ENCODE data around the gene SFRP5.

The SFRP5 gene

GRCh38 chr10:97762056-97762455 lies 9.7 kb downstream of the SFRP5 start:
- Histone ChIP-seq H3K4me1 (ENCODE audit: control insufficient read depth, insufficient read depth, low read length) (peaks cover 28% of the 10 kb centered on the region), H3K9ac (ENCODE audit: low read depth, low read length) (no peak overlapping the region), H3K36me3 (ENCODE audit: insufficient read depth, low read length) (peaks cover 38% of the 10 kb centered on the region), H3K9me3 (replicated peaks; ENCODE audit: low read length) (no peaks in the 10 kb centered on the region), H3K4me3 (ENCODE audit: low read length) (no peak overlapping the region), H3K4me2 (ENCODE audit: low read length) (no peak overlapping the region), H3K27me3 (ENCODE audit: control insufficient read depth, insufficient read depth, low read length) (no peaks in the 10 kb centered on the region)

GRCh38 chr10:97761331-97761865 lies 10.4 kb downstream of the SFRP5 start:
- no peak overlapping the region for H3K4me3 ChIP-seq (ENCODE audit: low read length)
- no peaks in the 10 kb centered on the region for H3K27me3 ChIP-seq (ENCODE audit: control insufficient read depth, insufficient read depth, low read length)
- H3K9ac ChIP-seq (ENCODE audit: low read depth, low read length) = no peak overlapping the region
- no peak overlapping the region for H3K4me2 ChIP-seq (ENCODE audit: low read length)
- no peaks in the 10 kb centered on the region for H3K9me3 ChIP-seq (replicated peaks; ENCODE audit: low read length)
- H3K4me1 ChIP-seq (ENCODE audit: control insufficient read depth, insufficient read depth, low read length) = peaks cover 28% of the 10 kb centered on the region
- H3K36me3 ChIP-seq (ENCODE audit: insufficient read depth, low read length) = peaks cover 45% of the 10 kb centered on the region

DNA sequence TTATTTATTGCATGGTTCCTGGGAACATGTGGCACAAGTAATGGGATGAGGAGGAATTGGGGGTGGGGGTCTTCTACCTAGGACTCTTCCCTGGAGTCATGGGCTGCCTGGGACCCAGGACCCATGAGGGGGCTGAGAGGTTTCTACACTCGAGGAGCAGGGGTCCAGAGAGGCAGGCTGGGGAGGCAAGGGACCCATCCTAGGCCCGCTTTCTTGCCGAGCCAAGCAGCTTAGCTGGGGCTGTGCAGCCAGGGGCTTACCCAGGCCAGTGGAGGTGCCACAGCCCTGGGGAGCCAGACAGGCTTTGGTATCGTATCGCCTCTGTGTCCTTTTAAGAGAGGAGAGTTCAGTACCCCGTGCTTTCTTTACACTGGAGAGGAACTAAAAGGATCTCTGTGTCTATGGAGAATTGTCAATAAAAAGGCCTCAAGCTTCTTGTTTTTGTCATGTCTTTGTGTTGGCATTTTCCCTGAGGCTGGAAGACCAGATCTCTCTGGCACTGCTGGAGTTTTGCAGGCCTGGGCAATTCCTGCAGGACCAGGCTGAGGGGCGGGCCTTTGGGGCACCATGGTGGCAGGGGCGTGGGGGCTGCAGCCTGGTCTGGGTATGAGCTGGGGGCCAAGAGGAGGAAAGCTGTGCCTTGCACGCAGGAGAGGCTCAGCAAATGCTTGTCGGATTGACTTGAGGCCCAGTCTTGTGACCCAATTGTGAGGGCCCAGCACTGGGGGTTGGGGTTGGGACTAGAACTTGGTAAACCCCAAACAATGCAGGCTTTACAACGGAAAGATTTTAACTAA lies 11.1 kb downstream of the SFRP5 start:
- Histone ChIP-seq H3K4me2 (ENCODE audit: low read length) (no peak overlapping the region), H3K4me3 (ENCODE audit: low read length) (no peak overlapping the region), H3K36me3 (ENCODE audit: insufficient read depth, low read length) (peaks cover 52% of the 10 kb centered on the region), H3K9me3 (replicated peaks; ENCODE audit: low read length) (no peaks in the 10 kb centered on the region), H3K27me3 (ENCODE audit: control insufficient read depth, insufficient read depth, low read length) (no peaks in the 10 kb centered on the region), H3K9ac (ENCODE audit: low read depth, low read length) (no peak overlapping the region), H3K4me1 (ENCODE audit: control insufficient read depth, insufficient read depth, low read length) (peaks cover 28% of the 10 kb centered on the region)

DNA sequence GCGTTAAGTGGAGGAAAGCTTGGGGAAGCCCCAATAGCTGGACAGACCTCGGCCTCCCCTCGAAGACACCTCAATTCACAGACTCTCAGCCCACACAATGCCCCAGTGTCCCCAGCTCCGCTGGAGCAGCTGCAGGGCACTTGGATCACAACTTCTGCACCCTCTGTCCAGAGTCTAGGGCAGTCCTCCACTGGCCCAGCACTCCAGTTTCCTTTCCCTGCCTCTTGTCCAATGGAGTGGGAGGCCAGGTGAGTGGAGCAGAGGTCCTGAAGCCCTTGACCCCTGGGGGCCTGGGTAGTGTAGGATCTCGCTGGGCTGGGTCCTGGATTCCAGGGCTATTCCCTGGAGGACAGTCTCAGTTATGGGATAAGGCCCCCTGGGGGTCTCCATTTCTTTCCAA lies 11.9 kb downstream of the SFRP5 start:
- Histone ChIP-seq H3K9ac (ENCODE audit: low read depth, low read length) (no peak overlapping the region), H3K9me3 (replicated peaks; ENCODE audit: low read length) (no peaks in the 10 kb centered on the region), H3K27me3 (ENCODE audit: control insufficient read depth, insufficient read depth, low read length) (no peaks in the 10 kb centered on the region), H3K4me1 (ENCODE audit: control insufficient read depth, insufficient read depth, low read length) (peaks cover 22% of the 10 kb centered on the region), H3K36me3 (ENCODE audit: insufficient read depth, low read length) (peaks cover 59% of the 10 kb centered on the region), H3K4me3 (ENCODE audit: low read length) (no peak overlapping the region), H3K4me2 (ENCODE audit: low read length) (no peak overlapping the region)

- Histone ChIP-seq H3K9me3 (replicated peaks; ENCODE audit: low read length) (no peaks in the 10 kb centered on the region), H3K36me3 (ENCODE audit: insufficient read depth, low read length) (peaks cover 66% of the 10 kb centered on the region), H3K27me3 (ENCODE audit: control insufficient read depth, insufficient read depth, low read length) (no peaks in the 10 kb centered on the region), H3K9ac (ENCODE audit: low read depth, low read length) (no peak overlapping the region), H3K4me1 (ENCODE audit: control insufficient read depth, insufficient read depth, low read length) (peaks cover 16% of the 10 kb centered on the region), H3K4me3 (ENCODE audit: low read length) (no peak overlapping the region), H3K4me2 (ENCODE audit: low read length) (no peak overlapping the region)
Observed at GRCh38 chr10:97759158-97759887, 12.5 kb downstream of the SFRP5 start.

DNA sequence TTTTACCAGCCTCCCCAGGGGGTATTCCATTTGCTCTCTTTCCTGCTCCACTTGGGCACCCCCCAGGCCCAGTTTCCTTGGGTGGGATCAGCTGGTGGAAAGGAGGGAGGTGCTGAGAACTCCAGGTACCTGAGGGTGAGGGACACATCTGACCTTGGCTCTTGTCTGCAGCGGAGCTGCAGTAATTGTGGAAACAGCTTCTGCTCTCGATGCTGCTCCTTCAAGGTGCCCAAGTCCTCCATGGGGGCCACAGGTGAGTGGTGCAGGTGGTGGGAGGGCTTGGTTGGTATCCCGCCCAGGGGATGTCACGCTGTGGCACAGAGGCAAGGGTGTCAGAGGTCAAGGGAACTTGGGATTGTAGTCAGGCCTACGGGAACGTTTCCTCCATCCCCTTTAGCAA lies 14.3 kb downstream of the SFRP5 start:
- Histone ChIP-seq H3K4me3 (ENCODE audit: low read length) (no peak overlapping the region), H3K9me3 (replicated peaks; ENCODE audit: low read length) (no peaks in the 10 kb centered on the region), H3K36me3 (ENCODE audit: insufficient read depth, low read length) (peaks cover 83% of the 10 kb centered on the region), H3K4me1 (ENCODE audit: control insufficient read depth, insufficient read depth, low read length) (peaks cover 4% of the 10 kb centered on the region), H3K4me2 (ENCODE audit: low read length) (no peak overlapping the region), H3K27me3 (ENCODE audit: control insufficient read depth, insufficient read depth, low read length) (no peaks in the 10 kb centered on the region), H3K9ac (ENCODE audit: low read depth, low read length) (no peak overlapping the region)

GRCh38 chr10:97755718-97756117 lies 16.1 kb downstream of the SFRP5 start:
- Histone ChIP-seq H3K9ac (ENCODE audit: low read depth, low read length) (no peak overlapping the region), H3K9me3 (replicated peaks; ENCODE audit: low read length) (no peaks in the 10 kb centered on the region), H3K36me3 (ENCODE audit: insufficient read depth, low read length) (peaks cover 84% of the 10 kb centered on the region), H3K4me3 (ENCODE audit: low read length) (no peak overlapping the region), H3K4me2 (ENCODE audit: low read length) (no peak overlapping the region), H3K27me3 (ENCODE audit: control insufficient read depth, insufficient read depth, low read length) (no peaks in the 10 kb centered on the region), H3K4me1 (ENCODE audit: control insufficient read depth, insufficient read depth, low read length) (no peaks in the 10 kb centered on the region)

- H3K9me3 ChIP-seq (replicated peaks; ENCODE audit: low read length) = no peaks in the 10 kb centered on the region
- no peak overlapping the region for H3K4me3 ChIP-seq (ENCODE audit: low read length)
- H3K27me3 ChIP-seq (ENCODE audit: control insufficient read depth, insufficient read depth, low read length) = no peaks in the 10 kb centered on the region
- no peaks in the 10 kb centered on the region for H3K4me1 ChIP-seq (ENCODE audit: control insufficient read depth, insufficient read depth, low read length)
- H3K4me2 ChIP-seq (ENCODE audit: low read length) = no peak overlapping the region
- peaks cover 84% of the 10 kb centered on the region for H3K36me3 ChIP-seq (ENCODE audit: insufficient read depth, low read length)
- H3K9ac ChIP-seq (ENCODE audit: low read depth, low read length) = no peak overlapping the region
Observed at GRCh38 chr10:97754726-97755125, 17.1 kb downstream of the SFRP5 start.

DNA sequence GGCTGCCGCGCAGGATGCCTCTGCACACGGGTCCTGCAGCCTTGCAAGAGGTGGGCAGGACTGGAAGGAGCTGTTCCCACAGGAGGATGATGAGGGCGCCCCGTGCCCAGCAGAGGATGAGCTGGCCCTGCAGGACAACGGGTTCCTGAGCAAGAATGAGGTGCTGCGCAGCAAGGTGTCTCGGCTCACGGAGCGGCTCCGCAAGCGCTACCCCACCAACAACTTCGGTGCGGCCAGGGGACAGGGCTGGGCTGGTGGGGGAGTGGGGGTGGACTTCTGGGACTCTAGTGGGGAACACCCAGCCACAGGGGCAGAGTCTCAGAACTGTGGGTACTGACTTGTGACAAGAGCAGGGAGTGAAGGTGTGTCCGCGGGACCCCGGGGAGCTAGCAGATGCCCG lies 18.8 kb downstream of the SFRP5 start:
- Histone ChIP-seq H3K36me3 (ENCODE audit: insufficient read depth, low read length) (peaks cover 90% of the 10 kb centered on the region), H3K9ac (ENCODE audit: low read depth, low read length) (no peak overlapping the region), H3K4me1 (ENCODE audit: control insufficient read depth, insufficient read depth, low read length) (no peaks in the 10 kb centered on the region), H3K4me3 (ENCODE audit: low read length) (no peak overlapping the region), H3K9me3 (replicated peaks; ENCODE audit: low read length) (no peaks in the 10 kb centered on the region), H3K4me2 (ENCODE audit: low read length) (no peak overlapping the region), H3K27me3 (ENCODE audit: control insufficient read depth, insufficient read depth, low read length) (no peaks in the 10 kb centered on the region)

DNA sequence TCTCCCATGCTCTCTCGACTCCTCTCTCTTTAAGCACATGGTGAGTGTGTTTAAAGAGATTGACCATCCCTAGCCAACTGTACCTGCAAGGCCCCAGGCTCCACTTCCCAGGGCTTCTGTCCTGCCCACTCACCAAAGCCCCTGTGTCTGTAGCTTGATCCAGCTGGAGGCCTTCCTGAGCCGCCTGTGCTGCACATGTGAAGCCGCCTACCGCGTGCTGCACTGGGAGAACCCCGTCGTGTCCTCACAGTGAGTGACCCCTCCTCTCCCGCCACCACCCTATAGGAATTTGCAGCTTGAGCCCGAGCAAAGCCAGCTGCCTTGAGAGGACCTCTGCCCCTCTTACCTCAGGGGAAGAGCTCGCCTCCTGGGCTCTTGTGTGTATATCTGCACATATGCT lies 23.7 kb downstream of the SFRP5 start:
- Histone ChIP-seq H3K36me3 (ENCODE audit: insufficient read depth, low read length) (peaks cover 73% of the 10 kb centered on the region), H3K9ac (ENCODE audit: low read depth, low read length) (no peak overlapping the region), H3K27me3 (ENCODE audit: control insufficient read depth, insufficient read depth, low read length) (no peaks in the 10 kb centered on the region), H3K9me3 (replicated peaks; ENCODE audit: low read length) (no peaks in the 10 kb centered on the region), H3K4me1 (ENCODE audit: control insufficient read depth, insufficient read depth, low read length) (no peaks in the 10 kb centered on the region), H3K4me3 (ENCODE audit: low read length) (no peak overlapping the region), H3K4me2 (ENCODE audit: low read length) (no peak overlapping the region)

- H3K9ac ChIP-seq (ENCODE audit: low read depth, low read length) = no peak overlapping the region
- no peak overlapping the region for H3K4me2 ChIP-seq (ENCODE audit: low read length)
- H3K27me3 ChIP-seq (ENCODE audit: control insufficient read depth, insufficient read depth, low read length) = no peaks in the 10 kb centered on the region
- no peak overlapping the region for H3K4me3 ChIP-seq (ENCODE audit: low read length)
- no peaks in the 10 kb centered on the region for H3K4me1 ChIP-seq (ENCODE audit: control insufficient read depth, insufficient read depth, low read length)
- H3K36me3 ChIP-seq (ENCODE audit: insufficient read depth, low read length) = peaks cover 68% of the 10 kb centered on the region
- no peaks in the 10 kb centered on the region for H3K9me3 ChIP-seq (replicated peaks; ENCODE audit: low read length)
Observed at GRCh38 chr10:97747573-97747972, 24.2 kb downstream of the SFRP5 start.
